Measurements from ENCODE around the gene C3orf52.

DNA sequence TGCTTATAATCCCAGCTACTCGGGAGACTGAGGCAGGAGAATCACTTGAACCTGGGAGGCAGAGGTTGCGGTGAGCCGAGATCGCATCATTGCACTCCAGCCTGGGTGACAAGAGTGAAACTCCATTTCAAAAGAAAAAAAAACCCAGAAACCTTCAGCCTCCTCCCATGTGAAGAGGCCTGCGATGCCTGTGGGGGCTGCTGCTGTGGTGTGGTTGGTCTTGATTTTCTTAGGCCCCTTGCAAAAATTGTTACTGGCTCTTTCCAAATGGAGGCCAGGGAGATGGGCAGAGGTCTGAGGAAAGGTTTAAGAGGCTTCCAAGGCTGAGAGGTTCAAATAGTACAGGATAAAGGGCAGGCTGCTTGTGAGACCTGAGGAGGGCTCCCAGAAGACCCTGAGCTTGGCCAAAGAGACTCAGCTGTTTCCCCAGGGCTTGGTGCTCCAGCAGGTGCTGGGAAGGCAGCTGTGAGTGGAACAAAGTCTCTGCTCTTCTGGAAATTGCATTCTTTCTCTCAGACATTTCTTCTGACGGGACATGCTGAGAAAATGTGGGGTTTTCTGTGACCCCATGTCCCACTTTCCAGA, 28.5 kb downstream of the C3orf52 start:
- TF ChIP-seq CTCF (IDR thresholded peaks at IDR 0.05; ENCODE audit: borderline replicate concordance, extremely low read depth, low read length, poor library complexity, severe bottlenecking) (no peak), EZH2 (IDR thresholded peaks at IDR 0.05; ENCODE audit: borderline replicate concordance, low read depth, low read length, severe bottlenecking) (no peak)
